Epithelial cell of prostate (primary cell): ENCODE measurements around the gene COMMD3.
A peak's percentile ranks its signal among the peaks of the same experiment; 100 is the strongest.
"Not testable (repeated sequence)": the region's sequence is repeated elsewhere in the genome, so short reads cannot be mapped to it uniquely, and the experiment has no call there.

Source experiments
- DNase-seq: peaks from one replicate; pipeline ENCODE4 v3.0.0-alpha.2; 2011; ENCODE audit warnings: low read depth, low spot score
- H3K27ac ChIP-seq: fragments of 450-650 bp; 2 replicates; pipeline ENCODE4 v1.5.1; 2017; ENCODE audit warnings: mild to moderate bottlenecking

COMMD3 gene

GRCh38 chr10:22335173-22335933 is 19.2 kb downstream of the COMMD3 start:
- H3K27ac ChIP-seq = no peak overlapping the region
- no peak for DNase-seq

- no peak for DNase-seq
- no peak overlapping the region for H3K27ac ChIP-seq
Measured at GRCh38 chr10:22338185-22338900, 22.2 kb downstream of the COMMD3 start.

GRCh38 chr10:22338931-22339330 is 22.7 kb downstream of the COMMD3 start:
- H3K27ac ChIP-seq = no peak overlapping the region

GRCh38 chr10:22339761-22340328 is 23.7 kb downstream of the COMMD3 start:
- H3K27ac ChIP-seq = peak overlapping the region; percentile 79
- DNase-seq = no peak

More at GRCh38 chr10:22338931-22339330, 22.7 kb downstream of the COMMD3 start:
- no peak for DNase-seq

- H3K27ac ChIP-seq = peak overlapping the region; percentile 79
- no peak for DNase-seq
Measured at GRCh38 chr10:22340329-22341189, 24.4 kb downstream of the COMMD3 start.

GRCh38 chr10:22341190-22341925 is 25.2 kb downstream of the COMMD3 start:
- no peak for DNase-seq
- peak overlapping the region; percentile 79 for H3K27ac ChIP-seq

GRCh38 chr10:22341926-22342196 is 25.7 kb downstream of the COMMD3 start:
- no peak for DNase-seq
- H3K27ac ChIP-seq = no peak overlapping the region

- no peak for DNase-seq
Measured at GRCh38 chr10:22342421-22342820, 26.2 kb downstream of the COMMD3 start.

GRCh38 chr10:22343731-22344130 is 27.5 kb downstream of the COMMD3 start:
- H3K27ac ChIP-seq = no peak overlapping the region
- DNase-seq = no peak

More at GRCh38 chr10:22342421-22342820, 26.2 kb downstream of the COMMD3 start:
- no peak overlapping the region for H3K27ac ChIP-seq

- no peak for DNase-seq
- H3K27ac ChIP-seq = no peak overlapping the region
Measured at GRCh38 chr10:22344249-22344648, 28.1 kb downstream of the COMMD3 start.

- no peak overlapping the region for H3K27ac ChIP-seq
- no peak for DNase-seq
Measured at GRCh38 chr10:22344781-22345300, 28.7 kb downstream of the COMMD3 start.

- no peak for DNase-seq
- H3K27ac ChIP-seq = no peak within 1 kb of the TSS
Measured at GRCh38 chr10:22345301-22346095, 29.3 kb downstream of the COMMD3 start, which contains the start of gene SPAG6. Gene SPAG6 (plus strand): TSS chr10:22345496. CDS start chr10:22345612, 116 bp downstream.

- H3K27ac ChIP-seq = no peak overlapping the region
- no peak for DNase-seq
Measured at GRCh38 chr10:22346096-22346661, 30.0 kb downstream of the COMMD3 start.

GRCh38 chr10:22349755-22350154 is 33.6 kb downstream of the COMMD3 start:
- DNase-seq = no peak

GRCh38 chr10:22351131-22351703 is 35.0 kb downstream of the COMMD3 start:
- H3K27ac ChIP-seq = no peak overlapping the region
- no peak for DNase-seq

More at GRCh38 chr10:22349755-22350154, 33.6 kb downstream of the COMMD3 start:
- H3K27ac ChIP-seq = no peak overlapping the region

- H3K27ac ChIP-seq = no peak overlapping the region
- no peak for DNase-seq
Measured at GRCh38 chr10:22356324-22356873, 40.2 kb downstream of the COMMD3 start.

- H3K27ac ChIP-seq, DNase-seq: not testable (repeated sequence)
Measured at GRCh38 chr10:22357770-22358169, 41.6 kb downstream of the COMMD3 start.

GRCh38 chr10:22363305-22363704 is 47.1 kb downstream of the COMMD3 start:
- no peak for DNase-seq
- no peak overlapping the region for H3K27ac ChIP-seq
